Fibroblast of gingiva (primary cell): ENCODE results near the gene DHCR7.
"Not testable (repeated sequence)": the region's sequence is repeated elsewhere in the genome, so short reads cannot be mapped to it uniquely, and the experiment has no call there.

Experiments used
- DNase-seq: peaks from one replicate; pipeline ENCODE4 v3.0.0-alpha.2; 2011; ENCODE audit warnings: low read depth

The DHCR7 gene

DNA sequence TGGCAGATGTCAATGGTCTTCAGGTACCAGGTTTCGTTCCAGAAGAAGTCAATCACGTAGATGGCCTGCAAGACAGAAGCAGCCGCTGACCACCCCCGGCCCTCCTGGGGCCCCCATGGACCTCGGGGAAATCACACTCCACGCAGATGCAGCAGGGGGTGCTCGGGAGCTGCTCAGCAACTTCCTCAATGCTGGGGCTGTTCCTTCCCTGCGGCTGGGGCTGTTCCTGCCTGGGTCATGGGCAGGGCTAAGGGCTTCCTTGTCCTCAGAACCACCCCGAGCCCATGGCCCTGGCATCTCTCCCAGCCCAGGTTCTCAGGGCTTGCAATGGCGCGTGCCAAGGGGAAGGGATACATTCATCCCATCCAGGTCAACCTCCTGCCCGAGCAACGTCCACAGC is 10.3 kb downstream of the DHCR7 start:
- DNase-seq = no peak

DNA sequence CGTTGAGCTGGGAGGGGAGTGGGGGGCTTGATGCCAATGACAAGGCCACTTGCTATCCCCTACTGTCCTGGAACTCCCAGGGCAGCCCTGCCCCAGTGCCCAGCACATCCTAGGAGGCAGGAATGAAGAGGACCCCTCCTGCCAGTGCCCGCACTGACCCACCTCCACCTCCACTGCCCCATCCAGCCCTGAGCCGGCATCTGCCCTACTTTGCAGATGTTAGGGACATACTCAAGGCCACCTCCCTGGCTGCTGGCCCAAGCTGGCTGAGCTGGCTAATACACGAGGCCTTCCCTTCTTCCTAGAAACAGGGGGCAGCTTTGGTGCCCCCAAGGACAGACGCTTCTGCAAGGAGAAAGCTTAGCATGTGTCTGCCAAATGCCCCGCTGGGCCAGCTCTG is 10.8 kb downstream of the DHCR7 start:
- no peak for DNase-seq

DNA sequence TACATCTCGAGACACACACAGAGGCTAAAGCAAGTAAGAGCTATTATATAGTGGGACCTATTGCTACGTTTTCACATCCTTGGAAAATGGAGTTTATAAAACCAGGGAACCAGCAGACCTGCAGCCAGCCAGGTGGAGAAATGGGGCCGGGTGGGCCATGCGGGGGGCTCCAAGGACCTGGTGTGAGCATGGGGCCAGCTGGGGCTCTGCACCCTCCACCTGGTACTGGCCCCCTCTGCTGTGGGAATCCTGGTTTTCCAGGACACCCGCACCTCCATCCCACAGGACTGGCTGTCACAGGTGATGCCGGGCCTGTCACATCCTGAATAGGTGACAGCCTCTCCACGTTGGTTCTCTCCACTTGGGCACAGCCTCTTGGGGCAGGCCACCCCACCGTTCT is 11.3 kb downstream of the DHCR7 start:
- DNase-seq = no peak

DNA sequence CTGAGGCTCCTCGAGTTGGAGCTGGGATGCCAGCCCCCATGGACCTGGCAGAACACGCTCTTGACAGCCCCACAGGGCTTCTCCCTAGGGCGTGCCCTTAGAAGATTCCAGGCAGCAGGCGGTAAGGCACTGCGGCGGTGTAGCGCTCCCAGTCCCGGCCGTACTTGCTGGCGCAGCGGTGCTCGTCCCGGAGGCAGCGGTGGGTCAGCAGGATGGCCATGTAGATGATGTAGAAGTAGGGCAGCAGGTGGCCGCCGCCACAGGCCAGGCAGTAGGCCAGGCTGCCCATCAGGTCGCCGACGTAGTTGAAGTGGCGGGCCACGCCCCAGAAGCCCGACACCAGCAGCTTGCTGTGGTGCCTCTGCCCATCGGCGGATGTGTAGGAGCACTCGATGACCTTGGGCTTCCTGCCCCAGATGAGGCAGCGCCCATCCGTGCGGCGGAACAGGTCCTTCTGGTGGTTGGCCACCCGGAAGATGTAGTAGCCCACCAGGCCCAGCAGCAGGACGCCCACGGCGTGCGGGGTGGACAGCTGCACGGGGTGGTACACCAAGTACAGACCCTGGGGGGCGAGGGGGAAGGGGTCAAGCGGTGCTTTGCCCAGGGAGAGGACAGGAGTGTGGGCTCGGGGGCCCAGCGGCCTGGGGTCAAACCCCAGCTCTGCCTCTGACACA is 12.8 kb downstream of the DHCR7 start:
- no peak for DNase-seq

DNA sequence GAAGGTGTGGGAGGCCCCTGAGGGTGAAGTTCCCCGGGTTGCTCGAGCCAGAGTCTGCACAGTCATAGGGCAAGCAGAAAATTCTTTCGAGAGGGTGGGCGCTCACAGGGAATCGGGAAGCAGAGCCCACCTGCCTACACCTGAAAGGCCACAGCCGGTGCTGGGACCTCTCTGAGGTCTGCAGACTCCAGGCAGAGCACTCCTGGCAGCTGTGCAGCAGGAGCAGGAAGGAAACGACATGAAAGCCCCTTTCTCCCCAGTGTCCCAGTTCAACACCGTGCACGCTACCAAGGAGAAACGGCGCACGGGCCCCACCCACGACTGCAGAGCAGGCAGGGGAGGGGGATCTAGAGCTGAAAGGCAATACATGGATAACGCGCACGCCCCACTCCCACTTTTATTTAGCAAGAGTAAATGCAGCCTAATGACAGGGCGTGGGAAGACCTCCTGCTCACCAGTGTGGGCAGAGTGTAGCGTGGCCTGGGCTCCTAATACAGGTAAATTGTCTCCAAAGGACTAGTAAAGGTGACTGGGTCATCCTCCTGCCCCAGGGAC is 13.5 kb downstream of the DHCR7 start:
- no peak for DNase-seq

DNA sequence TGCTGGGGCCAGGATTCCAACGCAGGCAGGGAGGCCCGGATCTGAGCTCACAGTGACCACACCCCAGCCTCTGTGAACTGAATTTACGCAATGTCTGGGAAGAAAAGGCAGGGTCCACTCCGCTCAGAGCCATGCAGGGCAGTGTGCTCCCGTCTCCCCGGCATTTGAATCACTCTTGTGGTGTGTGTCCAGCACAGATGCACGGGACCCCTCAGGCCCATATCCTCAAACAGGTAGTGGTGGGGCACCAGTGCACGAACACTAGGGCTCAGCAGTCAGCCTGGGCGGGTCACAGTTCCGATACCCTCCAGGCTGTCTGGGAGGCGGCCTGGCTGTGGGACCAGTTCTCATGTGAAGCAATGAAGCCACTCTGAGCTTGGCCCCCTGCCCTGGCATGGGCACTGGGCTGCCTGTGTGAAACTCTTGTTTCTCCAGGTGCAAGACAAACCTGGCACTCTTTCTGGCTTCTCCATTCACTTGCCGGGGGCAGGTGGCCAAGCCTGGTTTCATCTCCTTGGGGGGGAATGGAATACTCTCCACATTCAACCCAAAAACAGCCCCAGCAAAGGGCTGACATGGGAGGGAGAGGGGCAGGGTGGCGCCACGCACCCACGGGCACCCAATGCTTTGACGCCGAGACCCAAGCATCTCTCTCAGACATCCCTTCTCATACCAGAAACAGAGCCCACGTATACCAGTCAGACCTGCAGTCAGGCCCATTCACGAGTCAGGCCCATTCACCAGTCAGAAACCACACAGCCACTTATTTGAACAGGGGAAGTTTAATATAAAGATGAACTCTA is 14.3 kb downstream of the DHCR7 start:
- peak; percentile 27 for DNase-seq

DNA sequence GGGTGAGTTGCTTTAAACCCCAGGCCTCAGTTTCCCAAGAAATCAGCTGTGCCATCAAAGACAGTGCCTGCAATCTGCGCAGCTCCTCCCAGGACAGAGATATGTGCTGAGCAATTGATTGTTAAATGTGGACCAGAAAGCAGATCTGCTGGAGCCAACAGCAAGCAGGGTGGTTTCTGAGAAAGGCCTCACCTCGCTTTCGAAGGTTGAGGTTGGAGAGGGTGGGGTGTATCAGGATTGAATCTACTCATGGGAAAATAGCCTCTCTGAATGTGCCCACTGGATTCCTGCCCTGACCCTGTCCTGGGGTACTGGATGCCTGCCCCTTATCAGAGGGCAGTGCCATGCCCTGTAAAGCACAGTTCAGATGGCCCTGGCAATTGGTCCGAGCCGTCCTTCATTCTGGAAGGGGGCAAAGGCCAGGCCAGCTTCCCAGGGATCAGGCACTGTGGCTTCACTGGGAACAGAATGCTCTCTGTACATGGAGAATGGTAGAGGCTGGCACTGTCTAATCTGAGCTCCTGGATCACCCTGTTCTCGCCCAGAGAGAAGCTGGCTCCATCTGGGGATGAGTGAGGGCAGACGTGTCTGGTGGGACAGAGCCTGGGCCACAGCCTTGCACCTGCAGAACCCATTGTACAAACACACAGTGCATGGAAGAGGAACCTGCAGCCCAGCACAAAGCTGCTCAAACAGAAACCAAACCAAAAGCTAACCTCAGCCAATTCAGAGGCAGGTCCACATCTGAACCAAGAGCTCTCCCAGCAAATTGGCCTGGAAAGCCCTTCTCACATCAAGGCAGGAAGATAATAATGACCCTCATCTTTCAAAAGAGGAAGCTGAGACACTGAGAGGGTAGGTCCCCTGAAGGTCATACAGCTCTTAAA is 15.2 kb downstream of the DHCR7 start:
- no peak for DNase-seq

DNA sequence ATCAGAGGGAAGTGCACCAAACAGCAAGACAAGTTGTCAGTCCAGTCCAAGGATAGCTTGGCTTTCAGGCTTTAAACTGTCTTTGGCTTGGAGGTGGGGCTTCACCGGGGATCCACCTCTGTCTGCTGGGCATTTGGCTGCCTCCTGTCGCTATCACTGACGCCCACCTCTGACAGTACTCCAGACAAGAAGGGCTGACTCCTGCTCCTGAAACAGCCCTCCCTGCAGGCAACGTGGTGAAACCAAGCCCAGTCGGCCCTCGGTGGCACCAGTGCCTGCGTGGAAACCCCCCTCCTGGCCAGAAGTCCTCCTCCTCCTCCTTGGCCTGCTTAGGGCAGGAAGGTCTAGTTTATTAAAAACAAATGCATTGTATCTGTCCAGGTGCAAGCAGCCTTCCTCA is 16.9 kb downstream of the DHCR7 start:
- no peak for DNase-seq

DNA sequence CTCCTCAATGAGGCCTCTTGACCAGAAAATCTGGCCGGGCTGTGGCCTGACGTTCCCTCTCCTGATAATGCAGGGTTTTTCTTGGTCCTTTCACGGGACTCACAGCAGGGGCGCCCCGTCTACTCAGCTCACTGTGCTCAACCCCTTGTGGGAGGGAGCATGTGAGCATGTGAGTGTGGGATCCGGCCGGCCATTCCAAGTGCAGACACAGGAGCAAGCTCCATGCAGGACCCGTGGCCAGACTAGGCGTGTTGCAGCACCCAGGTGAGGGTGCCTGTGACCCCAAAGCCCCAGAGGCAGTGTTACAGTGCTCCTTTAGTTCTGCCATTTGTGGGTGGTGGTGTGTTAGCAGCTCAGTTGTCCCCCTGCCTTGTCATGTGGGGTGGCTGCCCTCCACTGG is 18.0 kb downstream of the DHCR7 start:
- no peak for DNase-seq

DNA sequence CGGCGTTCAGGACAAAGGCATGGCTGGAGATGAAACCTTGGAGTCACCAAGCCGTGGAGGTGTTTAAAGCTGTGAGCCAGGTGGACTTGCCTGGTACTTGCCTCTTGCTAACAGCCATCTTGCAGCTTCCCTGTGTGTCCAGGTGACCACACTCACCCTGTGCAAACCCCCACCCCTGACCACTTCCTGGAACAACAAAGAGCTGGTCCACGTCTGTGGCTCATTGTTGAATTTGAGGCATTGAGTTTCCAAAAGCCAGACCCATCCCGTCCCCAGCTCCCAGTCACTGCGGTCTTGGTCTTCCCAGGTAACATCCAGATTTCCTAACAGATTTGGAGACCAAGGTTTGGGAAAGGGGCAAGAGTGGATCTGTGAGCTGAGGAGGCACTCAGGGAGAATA is 18.5 kb downstream of the DHCR7 start:
- no peak for DNase-seq

DNA sequence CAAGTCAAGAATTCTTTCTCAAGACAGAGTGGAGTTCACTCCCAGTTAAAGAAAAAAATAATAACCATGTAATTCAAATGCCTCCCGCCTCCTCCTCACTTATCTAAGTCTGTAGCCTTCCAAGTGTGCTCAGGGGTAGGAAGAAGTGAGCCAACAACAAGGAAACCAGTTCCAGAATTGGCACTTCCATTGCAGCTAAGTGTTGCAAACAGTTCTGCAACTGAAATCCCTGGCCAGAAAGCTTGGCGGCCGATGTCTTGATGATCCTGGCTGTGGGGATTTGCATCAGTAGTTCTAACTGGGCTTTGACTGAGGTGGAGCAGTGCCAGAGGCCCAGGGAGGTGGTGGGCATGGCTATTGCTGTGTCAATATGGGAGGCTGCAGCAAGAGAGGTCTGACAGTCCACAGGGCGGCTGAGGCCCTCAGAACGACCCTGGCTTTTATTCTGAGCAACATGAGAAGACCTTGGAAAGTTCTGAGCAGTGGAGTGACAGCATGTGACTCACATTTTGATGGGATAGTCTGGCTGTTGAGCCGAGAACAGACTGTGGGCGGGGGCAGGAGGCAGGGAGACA is 19.2 kb downstream of the DHCR7 start:
- peak; percentile 85 for DNase-seq

DNA sequence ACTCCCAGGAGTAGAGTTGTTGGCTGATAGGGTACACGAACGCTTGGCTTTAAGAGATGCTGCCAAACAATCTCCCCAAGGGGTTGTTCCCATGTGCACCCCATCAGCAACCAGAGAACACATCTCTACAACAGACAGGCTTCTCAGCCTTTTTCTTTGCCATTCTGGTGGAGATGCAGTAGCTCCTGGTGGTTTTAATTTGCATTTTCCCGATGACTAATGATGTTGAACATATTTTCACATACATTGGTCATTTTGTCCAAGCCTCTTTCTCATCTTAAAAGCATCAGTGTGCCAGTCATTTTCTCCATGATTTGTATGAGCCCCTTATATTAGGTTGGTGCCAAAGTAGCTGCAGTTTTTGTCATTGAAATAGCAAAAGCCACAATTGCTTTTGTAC is 21.8 kb downstream of the DHCR7 start:
- peak; percentile 20 for DNase-seq

DNA sequence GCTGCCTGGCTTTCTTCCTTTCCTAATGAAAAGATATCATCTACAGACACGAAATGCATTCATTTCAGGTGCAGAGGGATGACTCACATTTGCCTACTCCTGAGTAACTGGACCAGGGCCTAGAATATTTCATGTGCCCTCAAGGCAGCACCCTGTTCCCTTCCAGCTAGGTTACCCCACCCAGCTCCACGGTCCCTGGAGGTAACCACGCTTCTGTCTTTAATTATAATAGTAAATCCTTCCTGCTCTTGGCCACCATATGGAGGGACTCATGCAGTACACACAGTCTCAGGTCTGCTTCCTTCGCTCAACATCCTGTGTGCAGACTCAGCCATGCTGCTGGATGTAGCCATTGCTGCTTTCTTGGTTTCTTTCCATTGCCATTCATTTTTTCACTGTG is 22.3 kb downstream of the DHCR7 start:
- DNase-seq = no peak

DNA sequence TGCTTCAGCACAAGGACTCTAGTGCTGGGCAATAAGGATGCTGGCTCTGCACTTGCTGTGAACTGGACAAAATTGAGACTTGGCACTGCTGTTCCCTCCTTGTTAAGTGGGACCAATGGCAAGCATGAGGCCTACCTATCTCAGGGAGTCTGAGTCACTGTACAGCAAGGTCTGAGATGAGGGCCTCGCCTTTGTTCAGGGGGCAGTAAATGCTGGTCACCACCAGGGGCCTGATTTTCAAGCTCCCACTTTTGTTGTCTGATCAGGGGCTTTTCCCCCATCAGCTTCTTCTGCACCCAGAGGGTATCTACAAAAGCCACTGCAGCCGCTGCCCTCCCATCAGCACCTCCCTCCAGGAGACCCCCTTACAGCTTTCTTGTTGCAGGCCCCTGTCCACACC is 22.8 kb downstream of the DHCR7 start:
- no peak for DNase-seq

DNA sequence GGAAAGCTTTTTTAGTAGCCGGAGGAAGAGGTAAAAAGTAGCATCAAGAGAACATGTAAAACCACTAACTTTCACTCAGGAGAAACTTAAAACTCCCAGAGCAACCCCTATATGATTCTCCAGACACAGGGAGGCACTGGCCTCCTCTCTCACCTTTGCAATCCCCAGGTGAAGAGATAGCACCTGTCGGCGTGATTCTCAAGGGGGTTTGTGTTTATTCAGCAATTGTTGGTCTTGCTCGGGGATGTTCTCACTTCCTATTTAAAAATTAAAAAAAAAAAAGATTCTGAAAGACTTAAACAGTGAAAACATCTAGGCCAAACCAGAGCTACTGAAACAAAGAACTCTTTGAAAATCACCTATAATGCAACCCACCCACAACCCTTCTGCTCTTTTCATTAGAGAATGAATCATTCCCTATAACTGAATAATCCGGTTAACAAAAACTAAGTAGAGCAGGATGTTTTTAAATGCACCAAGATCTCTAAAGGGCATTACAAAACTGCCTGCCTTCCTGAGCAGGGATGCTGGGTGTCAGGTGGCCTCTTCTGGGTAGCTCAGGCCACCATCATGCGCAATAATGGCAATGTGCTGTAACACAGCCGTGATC is 24.9 kb downstream of the DHCR7 start:
- DNase-seq = no peak

DNA sequence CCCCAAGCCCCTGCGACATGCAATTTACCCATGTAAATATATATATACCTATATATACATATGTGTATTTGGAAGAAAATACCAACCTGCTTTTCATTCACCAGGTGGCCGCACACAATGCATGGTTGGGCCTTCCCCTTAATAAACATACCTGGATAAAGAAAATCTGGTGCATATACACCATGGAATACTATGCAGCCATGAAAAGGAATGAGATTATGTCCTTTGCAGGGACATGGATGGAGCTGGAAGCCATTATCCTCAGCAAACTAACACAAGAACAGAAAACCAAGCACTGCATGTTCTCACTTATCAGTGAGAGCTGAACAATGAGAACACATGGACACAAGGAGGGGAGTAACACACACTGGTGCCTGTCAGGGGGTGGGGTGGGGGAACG is 25.9 kb downstream of the DHCR7 start:
- DNase-seq = not testable (repeated sequence)

DNA sequence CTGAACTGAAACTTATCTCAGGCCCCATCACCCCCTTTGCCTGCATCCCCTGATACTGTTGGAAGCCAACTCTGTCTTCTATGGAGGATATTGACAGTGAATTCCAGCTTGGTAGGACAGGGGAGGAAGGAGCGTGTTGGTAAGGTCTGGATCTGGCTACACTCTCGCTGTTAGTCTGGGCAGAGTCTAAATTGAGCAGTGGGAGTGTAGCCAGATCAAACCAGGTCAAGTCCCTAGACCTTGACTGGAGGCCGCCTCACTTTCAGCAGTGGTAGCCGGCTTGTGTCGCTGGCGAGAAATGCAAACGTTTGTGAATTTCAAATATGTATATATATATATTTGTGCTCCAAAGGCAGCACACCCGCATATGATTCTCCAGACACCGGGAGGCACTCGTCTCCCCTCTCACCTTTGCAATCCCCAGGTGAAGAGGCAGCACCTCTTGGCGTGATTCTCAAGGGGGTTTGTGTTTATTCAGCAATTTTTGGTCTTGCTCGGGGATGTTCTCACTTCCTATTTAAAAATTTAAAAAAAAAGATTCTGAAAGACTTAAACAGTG is 26.7 kb downstream of the DHCR7 start:
- DNase-seq = no peak

DNA sequence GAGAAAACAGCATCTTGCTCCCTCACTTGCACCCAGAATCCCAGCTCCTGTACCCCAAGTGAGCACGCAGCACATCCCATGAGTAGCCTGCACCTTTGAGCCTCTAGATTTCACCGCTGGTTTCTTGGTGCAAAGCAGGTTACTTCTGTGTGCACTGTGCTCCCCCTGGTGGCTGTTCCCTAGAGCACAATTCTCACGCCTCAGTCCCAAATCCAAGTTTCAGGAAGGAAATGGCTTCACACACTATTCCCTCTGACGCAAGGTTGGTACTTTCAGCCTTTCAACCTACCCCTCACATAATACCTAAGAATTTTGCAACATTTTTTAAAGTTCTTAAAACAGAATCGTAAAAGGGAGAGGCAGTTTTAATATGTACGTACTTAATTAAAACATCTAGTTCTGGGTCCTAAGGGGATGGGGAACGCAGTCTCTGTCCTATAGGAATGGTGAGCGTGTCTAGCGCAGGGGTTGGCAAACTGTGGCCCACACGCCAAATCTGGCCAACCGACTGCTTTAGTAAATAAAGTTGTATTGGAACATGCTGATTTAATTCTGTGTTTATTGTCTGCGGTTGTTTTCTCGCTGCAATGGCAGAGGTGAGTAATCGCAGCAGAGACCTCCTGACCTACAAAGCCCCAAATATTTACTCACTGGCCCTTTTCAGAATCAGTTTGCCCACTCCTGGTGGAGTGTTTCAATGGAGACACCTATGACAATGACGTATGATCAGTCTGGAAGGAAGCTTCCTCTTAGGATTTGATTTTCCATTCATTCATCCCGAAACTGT is 27.5 kb downstream of the DHCR7 start:
- DNase-seq = peak; percentile 28

DNA sequence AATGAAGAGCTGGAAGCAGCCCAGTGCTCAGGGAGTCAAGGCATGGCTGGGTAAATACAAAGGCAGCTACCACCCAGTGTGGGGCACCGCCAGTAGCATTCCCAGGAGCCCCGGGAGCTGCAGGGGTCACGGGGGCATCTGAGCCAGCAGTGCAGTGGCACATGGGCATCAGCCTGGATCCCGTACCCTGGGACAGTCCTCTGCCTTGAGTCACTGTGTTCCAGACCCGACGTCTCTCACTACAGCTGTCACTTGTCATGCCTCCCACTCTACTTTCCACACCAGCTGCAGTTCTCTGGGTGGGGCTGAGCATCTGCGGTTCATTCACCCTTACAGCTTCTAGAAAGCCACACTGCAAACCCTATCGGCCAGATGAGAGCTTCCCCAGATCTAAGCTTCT is 29.6 kb downstream of the DHCR7 start:
- DNase-seq = no peak

DNA sequence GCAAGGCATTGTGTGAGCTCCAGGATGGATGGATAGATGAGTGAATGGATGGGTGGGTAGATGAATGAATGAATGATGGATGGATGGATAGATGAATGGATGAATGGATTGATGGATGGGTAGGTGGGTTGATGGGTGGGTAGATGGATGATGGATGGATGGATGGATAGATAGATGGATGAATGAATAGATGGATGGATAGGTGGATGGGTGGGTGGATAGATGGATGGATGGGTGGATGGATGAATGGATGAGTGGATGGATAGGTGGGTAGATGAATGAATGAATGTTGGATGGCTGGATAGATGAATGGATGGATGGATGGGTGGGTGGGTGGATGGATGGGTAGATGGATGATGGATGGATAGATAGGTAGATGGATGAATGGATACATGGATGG is 33.5 kb downstream of the DHCR7 start:
- DNase-seq = no peak
